Measurements from ENCODE around the gene RBM20.
A peak's percentile ranks its signal among the peaks of the same experiment; 100 is the strongest.
"Not testable (repeated sequence)": the region's sequence is repeated elsewhere in the genome, so short reads cannot be mapped to it uniquely, and the experiment has no call there.

RBM20 gene

GRCh38 chr10:110643653-110644597 lies at the start of gene RBM20:
Gene RBM20 (plus strand): TSS chr10:110644336. CDS start chr10:110644455, 119 bp downstream.
- DNase-seq (ENCODE audit: low spot score) = no peak

DNA sequence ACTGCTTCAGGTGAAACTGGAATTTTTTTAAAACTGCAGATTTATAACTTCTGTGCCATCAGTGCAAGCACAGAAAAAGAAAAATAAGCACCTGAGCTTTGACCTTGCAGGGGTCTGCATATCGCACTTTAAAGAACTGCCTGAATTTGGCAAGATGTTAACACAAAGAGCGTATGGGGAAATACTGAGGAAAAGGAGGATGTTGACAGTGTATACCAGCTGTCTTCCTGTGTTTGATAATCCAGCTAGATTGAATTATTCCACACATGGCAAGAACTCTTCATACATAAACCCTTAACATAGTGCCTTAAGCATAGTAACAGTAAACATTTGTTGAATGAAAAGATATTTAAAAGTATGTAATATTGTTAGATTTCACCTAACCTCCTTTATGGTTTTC lies 46.7 kb upstream of the RBM20 start:
- no peak for DNase-seq (ENCODE audit: low spot score)

- peak; percentile 49 for DNase-seq (ENCODE audit: low spot score)
These were observed 43.5 kb upstream of the RBM20 start for GRCh38 chr10:110600487-110601101.

- DNase-seq (ENCODE audit: low spot score) = no peak
These were observed 42.6 kb upstream of the RBM20 start for GRCh38 chr10:110601581-110601980.

- no peak for DNase-seq (ENCODE audit: low spot score)
These were observed 36.0 kb upstream of the RBM20 start for GRCh38 chr10:110608087-110608486.

- DNase-seq (ENCODE audit: low spot score) = no peak
These were observed 34.5 kb upstream of the RBM20 start for GRCh38 chr10:110609605-110610004.

DNA sequence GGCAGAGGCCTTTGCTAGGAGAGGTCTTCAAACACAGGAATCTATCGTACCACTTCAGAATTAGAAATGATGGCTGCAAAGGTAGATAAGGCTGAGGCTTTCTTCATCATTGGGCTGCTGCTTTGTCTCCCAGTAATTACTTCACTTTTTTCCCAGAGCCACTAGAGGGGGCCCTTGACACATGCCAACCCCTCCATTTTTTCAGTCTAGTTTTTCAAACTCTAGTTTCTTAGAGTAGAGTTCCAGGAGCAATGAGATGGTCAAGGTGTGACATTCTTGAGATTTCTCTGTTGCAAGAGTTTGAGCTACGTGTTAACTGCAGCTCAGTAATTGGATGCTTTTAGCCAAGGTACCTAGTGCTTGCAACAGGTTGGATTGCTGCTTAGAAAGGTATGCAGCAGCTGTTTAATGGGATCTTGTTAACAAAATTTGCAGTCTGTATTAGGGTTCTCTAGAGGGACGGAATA lies 33.8 kb upstream of the RBM20 start:
- DNase-seq (ENCODE audit: low spot score) = peak; percentile 64

GRCh38 chr10:110610781-110611180 lies 33.4 kb upstream of the RBM20 start:
- DNase-seq (ENCODE audit: low spot score) = not testable (repeated sequence)

DNA sequence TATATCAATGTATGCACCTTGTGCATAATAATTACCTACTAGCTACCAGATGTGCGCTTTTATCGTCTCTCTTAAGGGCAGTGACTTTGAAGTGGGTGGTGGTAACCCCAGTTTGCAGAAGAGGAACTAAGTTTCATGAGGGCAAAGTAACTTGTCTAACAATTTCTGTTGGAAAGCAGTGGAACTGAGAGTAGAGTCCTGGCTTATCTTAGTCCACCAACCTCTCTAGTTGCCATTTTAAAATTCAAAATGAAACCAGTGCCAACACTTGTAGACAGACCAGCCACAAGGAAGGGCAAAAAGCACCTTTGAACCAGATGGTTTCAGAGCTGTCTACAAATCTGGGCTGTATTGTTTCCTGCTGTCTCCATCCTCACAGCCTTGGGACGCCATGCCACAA lies 32.0 kb upstream of the RBM20 start:
- DNase-seq (ENCODE audit: low spot score) = no peak

DNA sequence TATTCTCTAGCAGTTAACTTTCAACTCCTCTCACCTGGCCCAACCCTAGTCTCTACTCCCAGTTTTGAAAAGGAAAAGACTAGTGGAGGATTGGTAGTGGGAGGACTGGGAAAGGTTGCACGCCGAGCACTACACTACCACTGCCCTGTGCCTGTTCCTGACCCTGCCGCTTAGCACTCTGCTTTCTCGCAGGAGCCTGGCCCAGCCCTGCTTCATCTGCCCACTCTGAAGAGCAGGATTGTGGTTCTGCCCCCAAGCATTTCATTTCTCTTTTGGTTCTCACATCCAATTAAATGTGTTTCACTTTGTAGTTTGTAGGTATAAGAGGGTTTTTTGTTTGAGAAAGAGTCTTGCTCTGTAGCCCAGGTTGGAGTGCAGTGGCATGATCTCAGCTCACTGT lies 31.5 kb upstream of the RBM20 start:
- no peak for DNase-seq (ENCODE audit: low spot score)

DNA sequence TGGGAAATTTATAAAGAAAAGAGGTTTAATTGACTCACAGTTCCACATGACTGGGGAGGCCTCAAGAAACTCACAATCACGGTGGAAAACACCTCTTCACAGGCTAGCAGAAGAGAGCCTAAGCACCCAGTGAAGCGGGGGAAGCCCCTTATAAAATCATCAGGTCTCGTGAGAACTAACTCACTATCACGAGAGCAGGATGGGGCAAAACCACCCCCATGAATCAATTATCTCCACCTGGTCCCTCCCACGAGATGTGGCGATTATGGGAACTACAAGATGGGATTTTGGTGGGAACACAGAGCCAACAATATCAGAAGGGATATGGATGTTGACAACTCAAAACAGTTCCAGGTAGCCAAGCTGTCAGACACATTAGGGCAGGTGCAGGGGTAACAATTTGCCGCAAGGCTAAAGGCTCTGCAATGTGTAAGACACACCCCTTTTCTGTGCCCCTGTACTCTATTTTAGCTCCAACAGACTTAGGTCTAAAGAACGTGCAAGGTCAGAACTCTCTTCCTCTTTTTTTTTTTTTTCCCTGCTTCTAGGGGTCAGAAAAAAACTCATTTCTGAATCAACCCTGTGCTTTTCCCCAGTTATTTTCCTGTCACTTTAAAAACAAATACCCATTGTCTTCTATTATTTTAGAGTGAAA lies 30.7 kb upstream of the RBM20 start:
- no peak for DNase-seq (ENCODE audit: low spot score)

DNA sequence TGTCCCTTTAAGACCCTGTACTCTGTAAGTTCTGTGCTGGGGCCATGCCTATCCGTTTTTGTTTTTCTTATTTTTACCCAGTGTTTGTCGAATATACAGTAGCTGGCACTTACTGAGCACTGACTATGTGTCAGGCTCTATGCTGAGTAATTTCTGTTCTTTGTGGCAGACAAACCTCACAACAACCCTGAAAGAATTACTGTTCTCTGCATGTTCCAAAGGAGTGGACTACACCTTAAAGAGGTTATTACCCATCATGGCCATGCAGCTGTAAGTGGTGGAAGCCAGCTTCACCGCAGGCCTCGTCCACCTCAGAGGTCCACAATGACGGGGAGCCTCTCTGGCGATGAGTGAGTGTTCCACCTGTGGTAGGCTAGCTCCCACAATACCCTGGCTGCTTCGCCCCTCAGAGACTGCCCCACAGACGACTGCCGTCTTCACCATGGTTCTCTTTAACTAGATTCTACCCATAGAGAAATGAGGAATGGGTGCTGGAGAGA lies 30.1 kb upstream of the RBM20 start:
- no peak for DNase-seq (ENCODE audit: low spot score)

DNA sequence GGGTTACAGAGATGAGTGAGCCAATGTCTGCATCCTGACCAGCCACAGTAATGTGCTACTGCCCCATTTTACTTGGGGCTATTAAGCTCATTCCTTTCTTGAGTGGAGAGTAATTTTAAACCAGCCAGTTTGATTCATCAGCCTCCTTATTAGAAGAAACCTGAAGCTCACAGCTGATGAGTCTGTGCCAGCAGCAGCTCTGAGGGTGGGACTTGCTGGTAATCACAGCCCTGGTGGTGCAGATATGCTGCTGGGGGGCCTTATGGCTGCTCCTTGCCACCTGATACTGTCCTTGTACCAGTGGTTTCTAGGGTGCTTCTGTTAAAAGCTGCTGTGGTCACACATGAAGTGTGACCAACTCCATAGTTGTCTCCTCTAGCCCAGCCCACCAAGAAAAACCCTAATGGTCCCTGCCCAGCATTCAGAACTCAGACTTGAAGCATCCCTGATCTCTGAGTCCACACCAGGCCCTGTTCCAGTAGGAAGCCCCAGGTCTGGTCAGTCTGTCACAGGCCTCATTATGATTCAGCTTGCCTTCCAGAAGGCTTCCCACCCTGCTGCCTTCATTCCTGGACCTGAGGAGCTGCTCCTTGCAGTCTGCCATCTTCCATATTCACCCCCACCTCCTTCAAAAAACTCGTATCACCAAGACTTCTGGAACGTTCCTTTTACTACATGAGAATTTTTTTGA lies 28.9 kb upstream of the RBM20 start:
- DNase-seq (ENCODE audit: low spot score) = no peak

- no peak for DNase-seq (ENCODE audit: low spot score)
These were observed 27.6 kb upstream of the RBM20 start for GRCh38 chr10:110616493-110617033.

- no peak for DNase-seq (ENCODE audit: low spot score)
These were observed 26.5 kb upstream of the RBM20 start for GRCh38 chr10:110617425-110618229.

DNA sequence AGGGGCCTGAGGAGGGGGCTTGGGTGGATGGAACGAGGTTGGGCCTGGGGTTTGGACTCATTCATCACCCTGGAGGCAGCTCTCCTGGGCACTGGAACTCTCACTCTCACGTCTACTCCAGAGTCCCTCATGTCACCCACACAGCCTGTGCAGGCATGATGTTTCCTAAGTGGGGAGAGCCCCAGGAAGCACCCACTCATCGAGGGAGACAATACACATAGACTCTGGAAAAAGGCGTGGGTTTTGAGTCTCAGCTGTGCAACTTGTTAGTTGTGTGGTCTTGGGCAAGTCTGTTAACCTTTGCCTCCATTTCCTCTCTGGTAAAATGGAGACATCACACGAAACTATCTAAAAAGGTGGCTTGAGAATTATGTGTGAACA lies 25.9 kb upstream of the RBM20 start:
- no peak for DNase-seq (ENCODE audit: low spot score)

DNA sequence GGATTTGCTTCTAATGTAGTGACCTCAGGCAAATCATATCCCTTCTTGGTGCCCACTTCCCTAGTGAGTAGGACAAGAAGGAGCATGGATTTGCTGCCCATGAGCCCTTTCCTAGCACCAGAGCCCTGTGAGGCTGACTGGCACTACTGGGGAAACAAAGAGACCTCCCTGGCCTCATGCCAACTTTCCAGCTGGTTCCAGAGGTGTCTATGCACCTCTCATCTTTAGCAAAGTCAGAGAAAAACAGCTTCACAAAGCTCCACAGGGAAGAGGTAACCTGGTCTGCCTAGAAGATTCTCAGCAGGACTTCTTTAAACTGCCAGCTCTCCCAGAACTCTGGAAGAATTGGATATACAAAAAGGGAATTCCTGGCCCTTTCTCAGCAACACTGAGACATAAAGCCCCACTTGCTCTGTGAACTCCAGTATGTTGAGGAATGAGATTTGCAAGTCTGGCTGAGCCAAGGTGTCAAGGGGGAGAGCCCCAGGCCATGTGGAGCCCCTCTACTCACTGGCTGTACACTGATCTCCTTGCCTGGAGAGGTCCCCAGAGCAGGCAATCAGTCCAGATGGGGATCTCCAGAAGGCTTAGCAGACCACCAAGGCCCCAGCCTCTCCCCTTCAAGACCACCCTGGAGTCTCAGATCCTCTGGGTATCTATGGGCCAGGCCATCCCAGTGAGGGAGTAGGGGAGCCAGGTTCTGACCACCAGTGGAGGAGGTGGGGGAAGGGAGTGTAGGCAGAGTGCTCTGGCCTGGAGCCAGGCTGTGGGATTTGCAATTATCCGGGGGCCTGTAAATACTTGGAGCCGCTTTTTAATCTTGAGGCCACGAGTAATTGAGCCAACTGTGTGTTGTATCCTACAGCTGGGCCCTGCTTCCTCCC lies 24.4 kb upstream of the RBM20 start:
- DNase-seq (ENCODE audit: low spot score) = no peak

DNA sequence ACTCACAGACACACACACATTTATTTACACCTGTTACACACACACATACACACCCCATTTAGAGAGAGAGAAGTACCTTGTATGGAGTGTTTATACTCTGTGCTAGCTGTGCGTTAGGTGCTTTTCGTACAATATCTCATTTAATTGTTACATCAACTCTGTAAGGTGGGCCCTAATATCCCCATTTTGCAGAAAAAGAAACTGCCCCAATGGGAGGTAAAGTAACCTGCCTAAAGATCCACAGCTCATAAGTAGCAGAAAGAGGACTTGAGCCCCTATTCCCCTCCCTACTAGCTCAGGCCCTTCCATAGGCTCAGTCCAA lies 23.8 kb upstream of the RBM20 start:
- DNase-seq (ENCODE audit: low spot score) = no peak

DNA sequence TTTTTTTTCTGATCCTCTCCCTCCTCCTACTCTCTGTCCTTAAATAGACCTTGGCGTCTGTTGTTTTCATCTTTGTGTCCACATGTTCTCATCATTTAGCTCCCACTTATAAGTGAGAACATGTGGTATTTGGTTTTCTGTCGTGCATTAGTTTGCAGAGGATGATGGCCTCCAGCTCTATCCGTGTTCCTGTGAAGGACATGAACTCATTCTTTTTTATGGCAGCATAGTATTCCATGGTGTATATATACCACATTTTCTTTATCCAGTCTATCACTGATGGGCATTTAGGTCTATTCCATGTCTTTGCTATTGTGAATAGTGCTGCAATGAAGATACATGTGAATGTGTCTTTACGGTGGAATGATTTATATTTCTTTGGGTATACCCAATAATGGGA lies 20.8 kb upstream of the RBM20 start:
- DNase-seq (ENCODE audit: low spot score) = not testable (repeated sequence)

- no peak for DNase-seq (ENCODE audit: low spot score)
These were observed 18.7 kb upstream of the RBM20 start for GRCh38 chr10:110625356-110625894.
